H7 (cell line): Measurements from ENCODE around the gene PGA5. TPM values are rescaled to one million over a fixed set of nuclear protein-coding genes. Genes with fewer than 3 reads are reported as not detected.
"Not testable (repeated sequence)": the region's sequence is repeated elsewhere in the genome, so short reads cannot be mapped to it uniquely, and the experiment has no call there.

ENCODE experiments used
- DNase-seq: peaks from one replicate; pipeline ENCODE4 v3.0.0; 2012
- H3K27me3 ChIP-seq: 2 replicates; pipeline ENCODE4 v1.6.0; 2011; ENCODE audit warnings: mild to moderate bottlenecking, low read length; ENCODE audit not compliant: control insufficient read depth, insufficient read depth
- H3K36me3 ChIP-seq: replicated peaks from 2 replicates; pipeline ENCODE4 v1.5.1; 2011; ENCODE audit warnings: low read length; ENCODE audit not compliant: control insufficient read depth, insufficient read depth
- H3K4me3 ChIP-seq: 2 replicates; pipeline ENCODE4 v1.5.1; 2011; ENCODE audit warnings: low read depth, mild to moderate bottlenecking, control low read depth, low read length, moderate library complexity; ENCODE audit not compliant: insufficient read depth
- total RNA-seq: library from RNA; depleted of rRNA; stranded (reverse); fragments of >200 nt; shearing (Covaris generic); gene quantifications from 2 replicates; pipeline ENCODE4 v1.2.3, GENCODE V29; 2014

PGA5 gene
- total RNA-seq, 1 experiment from 2014 or later: 0.69 TPM

DNA sequence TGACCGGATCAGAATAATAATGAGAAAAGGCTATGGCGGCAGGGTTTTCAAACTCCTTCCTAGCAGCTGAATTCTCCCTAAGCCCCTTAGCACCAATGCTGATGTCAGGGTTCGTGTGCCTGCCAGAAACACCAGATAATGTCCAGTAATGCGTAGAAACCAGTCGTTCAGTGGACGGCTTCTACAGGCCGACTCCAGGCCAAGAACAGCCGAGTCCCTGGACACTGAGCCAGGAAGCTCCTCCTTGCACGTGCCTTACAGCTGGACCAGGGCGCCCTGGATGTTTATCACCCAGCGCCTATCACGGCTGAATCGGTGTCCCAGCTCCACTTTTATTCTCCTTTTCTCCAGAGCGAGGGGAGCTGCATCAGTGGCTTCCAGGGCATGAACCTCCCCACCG, 28.8 kb upstream of the PGA5 start:
- H3K27me3 ChIP-seq, H3K4me3 ChIP-seq, H3K36me3 ChIP-seq, DNase-seq: not testable (repeated sequence)

DNA sequence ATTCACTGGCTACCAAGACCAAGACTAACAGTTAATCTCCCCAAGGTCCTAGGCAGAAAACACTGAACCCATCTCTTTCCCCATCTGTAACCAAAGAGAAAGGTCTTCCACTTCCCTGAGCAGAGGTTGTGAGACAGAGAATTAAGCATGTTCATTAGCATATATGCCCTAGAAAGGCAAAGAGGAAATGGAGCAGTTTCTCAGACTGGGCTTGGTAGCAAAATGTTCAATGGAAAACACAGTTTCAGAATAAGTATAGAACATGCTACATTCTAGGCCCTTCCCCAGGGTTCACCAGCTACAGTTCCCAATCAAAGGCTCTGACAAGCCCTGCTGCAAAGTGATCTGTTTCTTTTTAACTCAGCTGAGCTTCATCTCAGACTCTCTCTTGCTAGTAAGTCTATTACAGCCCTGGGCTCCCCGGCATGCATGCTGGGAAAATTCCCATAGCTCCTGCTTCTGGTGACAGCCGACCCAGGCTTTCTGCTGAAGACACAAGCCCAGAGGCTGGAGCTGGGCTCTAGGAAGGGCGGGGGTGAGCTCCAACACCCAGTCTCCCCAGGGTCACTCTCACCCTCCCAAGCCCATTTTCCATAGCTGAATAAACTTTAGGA, 27.2 kb upstream of the PGA5 start:
- H3K36me3 ChIP-seq, DNase-seq, H3K27me3 ChIP-seq, H3K4me3 ChIP-seq: not testable (repeated sequence)

DNA sequence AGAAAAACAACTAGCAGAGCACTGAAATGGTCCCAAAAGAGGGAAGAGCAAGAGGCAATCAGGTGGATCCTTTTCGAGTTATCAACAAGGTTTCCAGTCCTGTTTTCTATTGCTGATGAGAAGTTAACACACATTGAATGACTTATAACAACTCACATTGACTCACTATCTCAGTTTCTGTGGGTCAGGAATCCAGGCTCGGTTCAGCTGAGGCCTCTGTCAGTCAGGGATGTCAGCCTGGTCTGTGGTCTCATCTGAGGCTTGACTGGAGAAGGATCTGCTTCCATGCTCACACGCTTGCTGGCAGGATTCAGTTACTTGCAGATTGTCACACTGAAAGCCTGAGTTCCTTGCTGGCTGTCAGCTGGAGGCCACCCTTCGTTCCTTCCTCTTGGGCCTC, 22.7 kb upstream of the PGA5 start:
- H3K4me3 ChIP-seq, H3K27me3 ChIP-seq, H3K36me3 ChIP-seq, DNase-seq: not testable (repeated sequence)

DNA sequence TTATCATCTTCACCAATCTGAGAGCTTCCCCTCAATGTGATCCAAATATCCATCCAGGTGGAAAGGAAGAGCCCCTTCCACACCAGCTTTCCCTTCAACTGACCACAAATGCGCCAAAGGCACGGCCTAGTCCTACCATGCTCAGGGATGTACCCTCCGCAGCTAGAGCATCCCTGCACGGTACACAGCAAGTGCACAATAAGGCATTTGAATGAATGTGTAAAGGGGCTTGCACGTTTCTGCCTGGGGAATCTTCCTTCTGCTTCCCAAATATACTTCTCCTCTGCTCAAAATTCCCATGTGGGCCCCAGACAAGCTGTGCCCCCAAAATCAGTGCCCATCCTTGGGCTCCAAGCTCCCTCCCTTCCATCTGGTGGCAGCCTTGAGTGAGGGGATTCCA, 22.0 kb upstream of the PGA5 start:
- not testable (repeated sequence) for DNase-seq, H3K36me3 ChIP-seq, H3K27me3 ChIP-seq, H3K4me3 ChIP-seq

DNA sequence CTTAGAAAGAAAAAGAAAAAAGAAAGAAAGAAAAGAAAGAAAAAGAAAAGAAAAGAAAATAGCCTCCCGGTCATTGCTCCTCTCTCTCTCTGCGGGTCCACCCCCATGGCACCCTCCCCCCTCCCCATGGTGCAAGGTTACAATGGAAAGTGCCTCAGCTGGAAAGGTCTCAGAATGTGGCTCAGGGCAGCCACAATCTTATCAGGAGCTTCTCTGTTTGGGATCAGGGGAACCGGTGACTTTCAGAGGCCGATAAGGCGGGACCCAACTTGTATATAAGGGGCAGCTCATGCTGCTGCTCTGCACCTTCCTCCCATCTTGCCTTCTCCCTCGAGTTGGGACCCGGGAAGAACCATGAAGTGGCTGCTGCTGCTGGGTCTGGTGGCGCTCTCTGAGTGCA, 18.9 kb upstream of the PGA5 start, which contains the start of gene PGA4:
PGA4 (plus strand) TSS at position 301 of the 400 bp plus-strand sequence; CDS start at position 355, 54 bp downstream.
- not testable (repeated sequence) for H3K27me3 ChIP-seq, H3K4me3 ChIP-seq, H3K36me3 ChIP-seq, DNase-seq

DNA sequence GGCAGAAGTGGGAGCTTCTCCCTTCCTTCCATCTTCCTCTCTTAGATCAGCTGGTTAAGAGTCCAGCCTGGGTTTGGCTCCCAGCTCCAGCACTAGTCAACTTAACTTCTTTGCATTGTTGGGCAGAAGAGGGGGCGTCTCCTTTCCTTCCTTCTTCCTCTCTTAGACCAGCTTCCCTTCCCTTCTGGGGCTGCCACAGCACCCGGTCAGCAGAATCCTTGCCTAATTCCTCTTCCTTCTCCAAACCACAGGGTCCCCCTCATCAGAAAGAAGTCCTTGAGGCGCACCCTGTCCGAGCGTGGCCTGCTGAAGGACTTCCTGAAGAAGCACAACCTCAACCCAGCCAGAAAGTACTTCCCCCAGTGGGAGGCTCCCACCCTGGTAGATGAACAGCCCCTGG, 18.3 kb upstream of the PGA5 start:
- not testable (repeated sequence) for H3K4me3 ChIP-seq, H3K36me3 ChIP-seq, DNase-seq, H3K27me3 ChIP-seq

DNA sequence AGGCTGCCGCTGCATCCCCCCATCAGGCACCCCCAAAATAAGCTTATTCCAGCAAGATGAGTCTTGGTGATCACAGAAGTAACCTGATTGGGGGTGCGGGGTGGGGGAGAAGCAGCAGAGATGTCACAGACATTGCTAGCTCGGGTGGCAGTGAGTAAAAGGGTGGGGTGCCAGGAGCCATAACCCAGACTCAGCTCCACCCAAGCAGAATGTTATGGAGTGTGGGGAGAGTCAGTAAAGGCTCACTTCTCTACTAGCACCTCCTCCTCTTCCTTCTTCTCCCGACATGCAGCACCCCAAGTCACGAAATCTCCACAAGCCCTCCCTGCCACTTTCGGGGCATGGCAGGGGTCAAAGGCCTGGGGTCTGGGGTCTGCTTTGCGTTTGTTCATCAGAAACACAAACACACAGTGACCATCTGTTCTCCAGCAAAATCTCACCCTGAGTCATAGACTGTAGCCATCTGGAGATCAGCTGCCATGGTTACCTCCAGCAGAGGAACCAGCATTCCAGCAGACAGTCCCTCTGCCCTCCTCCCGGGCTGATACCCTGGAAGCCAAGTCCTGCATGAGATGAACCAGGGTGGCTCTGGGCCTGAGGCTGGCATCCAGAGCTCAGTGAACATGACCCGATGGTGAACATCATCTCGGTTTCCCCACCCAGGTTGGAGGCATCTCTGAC, 14.4 kb upstream of the PGA5 start:
- not testable (repeated sequence) for DNase-seq, H3K4me3 ChIP-seq, H3K27me3 ChIP-seq, H3K36me3 ChIP-seq

DNA sequence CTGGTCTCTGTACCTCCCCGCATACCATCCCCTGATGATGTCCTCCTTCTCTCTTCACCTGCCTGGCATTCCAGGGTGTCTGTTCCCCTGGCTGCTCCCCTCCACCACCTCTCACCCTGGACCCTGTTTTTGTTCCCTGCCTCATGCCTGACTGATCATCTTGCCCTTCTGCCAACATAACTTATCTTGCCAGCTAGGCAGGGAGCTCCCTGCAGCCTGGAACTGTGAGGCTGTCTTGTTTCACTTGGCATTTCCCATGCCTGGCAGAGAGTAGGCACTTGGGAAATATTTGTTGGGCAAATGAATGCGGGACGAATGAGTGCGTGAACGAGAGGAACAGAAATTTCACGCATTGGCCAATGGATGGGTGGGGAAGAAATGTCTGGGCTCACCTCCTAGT, 11.5 kb upstream of the PGA5 start:
- H3K36me3 ChIP-seq, DNase-seq, H3K27me3 ChIP-seq, H3K4me3 ChIP-seq: not testable (repeated sequence)

DNA sequence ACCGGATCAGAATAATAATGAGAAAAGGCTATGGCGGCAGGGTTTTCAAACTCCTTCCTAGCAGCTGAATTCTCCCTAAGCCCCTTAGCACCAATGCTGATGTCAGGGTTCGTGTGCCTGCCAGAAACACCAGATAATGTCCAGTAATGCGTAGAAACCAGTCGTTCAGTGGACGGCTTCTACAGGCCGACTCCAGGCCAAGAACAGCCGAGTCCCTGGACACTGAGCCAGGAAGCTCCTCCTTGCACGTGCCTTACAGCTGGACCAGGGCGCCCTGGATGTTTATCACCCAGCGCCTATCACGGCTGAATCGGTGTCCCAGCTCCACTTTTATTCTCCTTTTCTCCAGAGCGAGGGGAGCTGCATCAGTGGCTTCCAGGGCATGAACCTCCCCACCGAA, 9.9 kb upstream of the PGA5 start:
- DNase-seq: not testable (repeated sequence)

DNA sequence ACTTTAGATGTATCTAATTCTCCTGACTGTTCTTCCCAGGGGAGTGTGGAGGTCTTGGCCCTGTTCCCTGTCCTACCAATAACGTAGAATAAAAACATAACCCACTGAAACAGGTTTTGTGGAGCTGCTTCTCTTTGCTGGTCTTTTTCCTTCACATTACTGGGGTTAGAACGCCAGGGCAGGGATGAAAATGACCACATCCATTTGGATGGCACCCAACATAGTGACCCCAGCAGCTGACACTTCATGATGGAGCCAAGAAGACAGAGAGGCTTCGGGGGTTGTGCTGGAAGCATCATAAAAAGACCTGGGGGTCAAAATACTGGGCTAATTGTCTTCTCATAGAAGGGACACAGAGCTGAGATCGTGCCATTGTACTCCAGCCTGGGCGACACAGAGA, 9.4 kb upstream of the PGA5 start:
- DNase-seq, H3K4me3 ChIP-seq, H3K36me3 ChIP-seq, H3K27me3 ChIP-seq: not testable (repeated sequence)

More for the DNA sequence above, 9.9 kb upstream of the PGA5 start:
- not testable (repeated sequence) for H3K36me3 ChIP-seq, H3K27me3 ChIP-seq, H3K4me3 ChIP-seq

DNA sequence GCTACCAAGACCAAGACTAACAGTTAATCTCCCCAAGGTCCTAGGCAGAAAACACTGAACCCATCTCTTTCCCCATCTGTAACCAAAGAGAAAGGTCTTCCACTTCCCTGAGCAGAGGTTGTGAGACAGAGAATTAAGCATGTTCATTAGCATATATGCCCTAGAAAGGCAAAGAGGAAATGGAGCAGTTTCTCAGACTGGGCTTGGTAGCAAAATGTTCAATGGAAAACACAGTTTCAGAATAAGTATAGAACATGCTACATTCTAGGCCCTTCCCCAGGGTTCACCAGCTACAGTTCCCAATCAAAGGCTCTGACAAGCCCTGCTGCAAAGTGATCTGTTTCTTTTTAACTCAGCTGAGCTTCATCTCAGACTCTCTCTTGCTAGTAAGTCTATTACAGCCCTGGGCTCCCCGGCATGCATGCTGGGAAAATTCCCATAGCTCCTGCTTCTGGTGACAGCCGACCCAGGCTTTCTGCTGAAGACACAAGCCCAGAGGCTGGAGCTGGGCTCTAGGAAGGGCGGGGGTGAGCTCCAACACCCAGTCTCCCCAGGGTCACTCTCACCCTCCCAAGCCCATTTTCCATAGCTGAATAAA, 8.3 kb upstream of the PGA5 start:
- H3K4me3 ChIP-seq, H3K27me3 ChIP-seq, DNase-seq, H3K36me3 ChIP-seq: not testable (repeated sequence)

DNA sequence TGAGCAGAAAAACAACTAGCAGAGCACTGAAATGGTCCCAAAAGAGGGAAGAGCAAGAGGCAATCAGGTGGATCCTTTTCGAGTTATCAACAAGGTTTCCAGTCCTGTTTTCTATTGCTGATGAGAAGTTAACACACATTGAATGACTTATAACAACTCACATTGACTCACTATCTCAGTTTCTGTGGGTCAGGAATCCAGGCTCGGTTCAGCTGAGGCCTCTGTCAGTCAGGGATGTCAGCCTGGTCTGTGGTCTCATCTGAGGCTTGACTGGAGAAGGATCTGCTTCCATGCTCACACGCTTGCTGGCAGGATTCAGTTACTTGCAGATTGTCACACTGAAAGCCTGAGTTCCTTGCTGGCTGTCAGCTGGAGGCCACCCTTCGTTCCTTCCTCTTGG, 3.8 kb upstream of the PGA5 start:
- not testable (repeated sequence) for H3K27me3 ChIP-seq, H3K36me3 ChIP-seq, H3K4me3 ChIP-seq, DNase-seq

DNA sequence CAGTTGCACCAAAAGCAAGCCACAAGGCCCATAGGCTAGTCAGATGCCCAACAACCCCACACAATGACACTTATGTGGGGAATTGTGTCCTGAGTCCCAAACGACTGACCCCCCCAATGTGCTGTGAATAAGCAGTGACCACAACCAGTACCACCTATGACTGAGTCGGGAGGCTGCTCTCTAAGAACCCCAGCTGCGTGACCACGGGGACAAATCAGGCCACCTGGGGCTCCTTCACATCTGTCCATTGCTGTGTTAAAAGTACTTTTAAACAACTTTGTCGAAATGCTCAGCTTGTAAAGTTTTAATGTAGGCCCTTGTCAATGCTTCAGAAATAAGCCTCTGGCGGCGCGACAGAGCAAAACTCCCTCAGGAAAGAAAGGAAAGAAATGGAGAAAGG, 687 bp upstream of the PGA5 start:
- not testable (repeated sequence) for H3K4me3 ChIP-seq, H3K36me3 ChIP-seq, H3K27me3 ChIP-seq, DNase-seq

DNA sequence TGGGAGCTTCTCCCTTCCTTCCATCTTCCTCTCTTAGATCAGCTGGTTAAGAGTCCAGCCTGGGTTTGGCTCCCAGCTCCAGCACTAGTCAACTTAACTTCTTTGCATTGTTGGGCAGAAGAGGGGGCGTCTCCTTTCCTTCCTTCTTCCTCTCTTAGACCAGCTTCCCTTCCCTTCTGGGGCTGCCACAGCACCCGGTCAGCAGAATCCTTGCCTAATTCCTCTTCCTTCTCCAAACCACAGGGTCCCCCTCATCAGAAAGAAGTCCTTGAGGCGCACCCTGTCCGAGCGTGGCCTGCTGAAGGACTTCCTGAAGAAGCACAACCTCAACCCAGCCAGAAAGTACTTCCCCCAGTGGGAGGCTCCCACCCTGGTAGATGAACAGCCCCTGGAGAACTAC, 551 bp downstream of the PGA5 start:
- not testable (repeated sequence) for H3K27me3 ChIP-seq, H3K4me3 ChIP-seq, DNase-seq, H3K36me3 ChIP-seq

DNA sequence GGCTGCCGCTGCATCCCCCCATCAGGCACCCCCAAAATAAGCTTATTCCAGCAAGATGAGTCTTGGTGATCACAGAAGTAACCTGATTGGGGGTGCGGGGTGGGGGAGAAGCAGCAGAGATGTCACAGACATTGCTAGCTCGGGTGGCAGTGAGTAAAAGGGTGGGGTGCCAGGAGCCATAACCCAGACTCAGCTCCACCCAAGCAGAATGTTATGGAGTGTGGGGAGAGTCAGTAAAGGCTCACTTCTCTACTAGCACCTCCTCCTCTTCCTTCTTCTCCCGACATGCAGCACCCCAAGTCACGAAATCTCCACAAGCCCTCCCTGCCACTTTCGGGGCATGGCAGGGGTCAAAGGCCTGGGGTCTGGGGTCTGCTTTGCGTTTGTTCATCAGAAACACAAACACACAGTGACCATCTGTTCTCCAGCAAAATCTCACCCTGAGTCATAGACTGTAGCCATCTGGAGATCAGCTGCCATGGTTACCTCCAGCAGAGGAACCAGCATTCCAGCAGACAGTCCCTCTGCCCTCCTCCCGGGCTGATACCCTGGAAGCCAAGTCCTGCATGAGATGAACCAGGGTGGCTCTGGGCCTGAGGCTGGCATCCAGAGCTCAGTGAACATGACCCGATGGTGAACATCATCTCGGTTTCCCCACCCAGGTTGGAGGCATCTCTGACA, 4.4 kb downstream of the PGA5 start:
- not testable (repeated sequence) for DNase-seq, H3K27me3 ChIP-seq, H3K36me3 ChIP-seq, H3K4me3 ChIP-seq
